ENCODE results near the gene LIFR. TPM values are rescaled to one million over a fixed set of nuclear protein-coding genes. Genes with fewer than 3 reads are reported as not detected.

The LIFR gene
- total RNA-seq, 1 experiment from 2014 or later = 91.3 TPM

DNA sequence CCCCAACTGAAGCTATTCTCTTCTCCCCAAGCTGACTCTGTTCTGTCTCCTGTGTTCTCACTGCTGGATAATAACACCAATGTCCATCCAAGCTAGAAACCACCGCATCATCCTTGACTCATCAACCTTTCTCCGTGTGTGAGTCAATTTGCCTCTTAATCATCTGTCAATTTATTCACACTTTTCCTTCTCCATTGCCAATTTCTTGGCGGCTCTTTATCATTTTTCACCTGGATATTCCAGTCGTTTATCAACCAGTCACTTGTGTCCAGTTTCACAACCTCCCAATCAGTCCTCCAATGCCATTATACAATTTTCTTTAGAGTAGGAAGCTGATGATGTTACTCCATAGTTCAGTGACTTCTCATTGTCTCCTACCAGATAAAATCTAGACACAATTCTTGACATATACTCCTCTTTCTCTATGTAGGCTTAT lies 45.4 kb upstream of the LIFR start:
- peak overlapping the region; percentile 45; the same call in 1 of the 2 replicates for H3K27ac ChIP-seq (ENCODE audit: low read length)
- intact Hi-C loops (cut with micrococcal nuclease; ENCODE audit: unreplicated experiment) = no loop called here
- no TSS peak for BruUV-seq (replicated peaks)

DNA sequence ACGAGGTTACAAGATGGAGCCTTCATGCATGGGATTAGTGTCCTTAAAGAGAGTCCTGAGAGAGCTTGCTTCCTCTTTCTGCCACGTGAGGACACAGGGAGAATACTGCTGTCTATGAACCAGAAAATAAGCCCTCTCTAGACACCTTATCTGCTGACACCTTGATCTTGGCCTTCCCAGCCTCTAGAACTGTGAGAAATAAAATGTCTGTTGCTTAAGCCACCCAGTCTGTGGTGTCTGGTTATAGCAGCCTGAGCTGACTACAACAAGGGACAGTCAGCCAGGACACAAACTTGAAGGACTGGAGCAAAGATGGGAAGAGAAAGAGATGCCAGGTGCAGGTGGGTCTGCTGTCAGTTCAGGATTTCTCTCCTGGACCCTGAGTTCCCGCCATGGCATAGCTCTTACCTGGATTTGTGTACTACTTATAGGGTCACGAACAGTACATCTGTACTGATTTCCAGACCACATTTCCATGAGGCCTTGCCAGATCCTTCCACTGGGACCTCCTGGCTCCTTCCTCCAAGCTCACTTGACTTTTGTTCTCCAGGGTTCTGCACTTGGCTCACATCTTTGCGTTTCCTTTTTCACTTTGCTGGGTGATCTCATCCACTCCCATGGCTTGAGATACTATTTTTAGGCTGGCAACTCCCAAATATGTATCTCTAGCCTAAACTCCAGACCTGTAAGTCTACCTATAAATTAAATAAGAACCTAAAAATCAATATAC lies 44.9 kb upstream of the LIFR start:
- TF ChIP-seq, protein P1, sequence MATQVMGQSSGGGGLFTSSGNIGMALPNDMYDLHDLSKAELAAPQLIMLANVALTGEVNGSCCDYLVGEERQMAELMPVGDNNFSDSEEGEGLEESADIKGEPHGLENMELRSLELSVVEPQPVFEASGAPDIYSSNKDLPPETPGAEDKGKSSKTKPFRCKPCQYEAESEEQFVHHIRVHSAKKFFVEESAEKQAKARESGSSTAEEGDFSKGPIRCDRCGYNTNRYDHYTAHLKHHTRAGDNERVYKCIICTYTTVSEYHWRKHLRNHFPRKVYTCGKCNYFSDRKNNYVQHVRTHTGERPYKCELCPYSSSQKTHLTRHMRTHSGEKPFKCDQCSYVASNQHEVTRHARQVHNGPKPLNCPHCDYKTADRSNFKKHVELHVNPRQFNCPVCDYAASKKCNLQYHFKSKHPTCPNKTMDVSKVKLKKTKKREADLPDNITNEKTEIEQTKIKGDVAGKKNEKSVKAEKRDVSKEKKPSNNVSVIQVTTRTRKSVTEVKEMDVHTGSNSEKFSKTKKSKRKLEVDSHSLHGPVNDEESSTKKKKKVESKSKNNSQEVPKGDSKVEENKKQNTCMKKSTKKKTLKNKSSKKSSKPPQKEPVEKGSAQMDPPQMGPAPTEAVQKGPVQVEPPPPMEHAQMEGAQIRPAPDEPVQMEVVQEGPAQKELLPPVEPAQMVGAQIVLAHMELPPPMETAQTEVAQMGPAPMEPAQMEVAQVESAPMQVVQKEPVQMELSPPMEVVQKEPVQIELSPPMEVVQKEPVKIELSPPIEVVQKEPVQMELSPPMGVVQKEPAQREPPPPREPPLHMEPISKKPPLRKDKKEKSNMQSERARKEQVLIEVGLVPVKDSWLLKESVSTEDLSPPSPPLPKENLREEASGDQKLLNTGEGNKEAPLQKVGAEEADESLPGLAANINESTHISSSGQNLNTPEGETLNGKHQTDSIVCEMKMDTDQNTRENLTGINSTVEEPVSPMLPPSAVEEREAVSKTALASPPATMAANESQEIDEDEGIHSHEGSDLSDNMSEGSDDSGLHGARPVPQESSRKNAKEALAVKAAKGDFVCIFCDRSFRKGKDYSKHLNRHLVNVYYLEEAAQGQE (IDR thresholded peaks at IDR 0.05; ENCODE audit: insufficient read depth in 1 of 2, low read depth in 2 of 2, low read length in 1 of 2) = no peak
- TF ChIP-seq, protein P2, sequence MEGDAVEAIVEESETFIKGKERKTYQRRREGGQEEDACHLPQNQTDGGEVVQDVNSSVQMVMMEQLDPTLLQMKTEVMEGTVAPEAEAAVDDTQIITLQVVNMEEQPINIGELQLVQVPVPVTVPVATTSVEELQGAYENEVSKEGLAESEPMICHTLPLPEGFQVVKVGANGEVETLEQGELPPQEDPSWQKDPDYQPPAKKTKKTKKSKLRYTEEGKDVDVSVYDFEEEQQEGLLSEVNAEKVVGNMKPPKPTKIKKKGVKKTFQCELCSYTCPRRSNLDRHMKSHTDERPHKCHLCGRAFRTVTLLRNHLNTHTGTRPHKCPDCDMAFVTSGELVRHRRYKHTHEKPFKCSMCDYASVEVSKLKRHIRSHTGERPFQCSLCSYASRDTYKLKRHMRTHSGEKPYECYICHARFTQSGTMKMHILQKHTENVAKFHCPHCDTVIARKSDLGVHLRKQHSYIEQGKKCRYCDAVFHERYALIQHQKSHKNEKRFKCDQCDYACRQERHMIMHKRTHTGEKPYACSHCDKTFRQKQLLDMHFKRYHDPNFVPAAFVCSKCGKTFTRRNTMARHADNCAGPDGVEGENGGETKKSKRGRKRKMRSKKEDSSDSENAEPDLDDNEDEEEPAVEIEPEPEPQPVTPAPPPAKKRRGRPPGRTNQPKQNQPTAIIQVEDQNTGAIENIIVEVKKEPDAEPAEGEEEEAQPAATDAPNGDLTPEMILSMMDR (IDR thresholded peaks at IDR 0.05) = no peak
- BruUV-seq (replicated peaks) = no TSS peak
- ATAC-seq = no peak
- no peaks in the 10 kb centered on the region for H3K36me3 ChIP-seq (ENCODE audit: control insufficient read depth, insufficient read depth, low read length)
- ChIA-PET POLR2A (no interaction called here), CTCF (no interaction called here)
- in situ Hi-C loops (cut with HindIII; ENCODE audit: low pct_unique_long_range_greater_than_20kb, low sequenced_read_pairs) (no loop called here), intact Hi-C loops (cut with micrococcal nuclease; ENCODE audit: unreplicated experiment) (no loop called here)
- no peaks in the 10 kb centered on the region for H3K9me3 ChIP-seq (ENCODE audit: control insufficient read depth, insufficient read depth, low read depth, low read length)
- H3K27ac ChIP-seq (ENCODE audit: low read length) = peak overlapping the region; percentile 45; the same call in 1 of the 2 replicates
- H3K4me1 ChIP-seq (ENCODE audit: control insufficient read depth, insufficient read depth, low read length) = peaks cover 37% of the 10 kb centered on the region
- no peaks in the 10 kb centered on the region for H3K27me3 ChIP-seq (ENCODE audit: control insufficient read depth, insufficient read depth, low read length)
- no peak overlapping the region for H3K4me3 ChIP-seq (ENCODE audit: low read depth in 2 of 2, low read length in 2 of 2)
- DNase-seq (ENCODE audit: low read depth, low spot score) = no peak

More for the DNA sequence above, 45.4 kb upstream of the LIFR start:
- H3K4me3 ChIP-seq (ENCODE audit: low read depth in 2 of 2, low read length in 2 of 2) = no peak overlapping the region
- CTCF ChIA-PET = no interaction called here
- peaks cover 31% of the 10 kb centered on the region for H3K4me1 ChIP-seq (ENCODE audit: control insufficient read depth, insufficient read depth, low read length)
- in situ Hi-C loops (cut with HindIII; ENCODE audit: low pct_unique_long_range_greater_than_20kb, low sequenced_read_pairs) = no loop called here
- no peaks in the 10 kb centered on the region for H3K36me3 ChIP-seq (ENCODE audit: control insufficient read depth, insufficient read depth, low read length)
- POLR2A ChIA-PET = no interaction called here
- H3K27me3 ChIP-seq (ENCODE audit: control insufficient read depth, insufficient read depth, low read length) = no peaks in the 10 kb centered on the region
- no peaks in the 10 kb centered on the region for H3K9me3 ChIP-seq (ENCODE audit: control insufficient read depth, insufficient read depth, low read depth, low read length)
- peak; percentile 78 for DNase-seq (ENCODE audit: low read depth, low spot score)
- no peak for ATAC-seq
- TF ChIP-seq SIN3A (IDR thresholded peaks at IDR 0.05; ENCODE audit: borderline replicate concordance, insufficient read depth, low read depth, low read length) (no peak), TCF7L2 (IDR thresholded peaks at IDR 0.05; ENCODE audit: low read depth, low read length) (no peak), POLR2AphosphoS5 (IDR thresholded peaks at IDR 0.05; ENCODE audit: low read depth, low read length) (no peak)
- TF ChIP-seq, protein P2 (IDR thresholded peaks at IDR 0.05) = no peak
- TF ChIP-seq, protein P1 (IDR thresholded peaks at IDR 0.05; ENCODE audit: insufficient read depth in 1 of 2, low read depth in 2 of 2, low read length in 1 of 2) = no peak
